Neutrophil (primary cell): ENCODE measurements around the gene PAQR7.

Experiments
- H3K27ac ChIP-seq: fragments of 200-600 bp; sonication (generic); 2 replicates; pipeline ENCODE4 v1.5.1; 2016; ENCODE audit warnings: mild to moderate bottlenecking, moderate library complexity
- H3K27me3 ChIP-seq: fragments of 200-600 bp; sonication (generic); 2 replicates; pipeline ENCODE4 v1.6.0; 2016; ENCODE audit warnings: mild to moderate bottlenecking
- H3K36me3 ChIP-seq: fragments of 200-600 bp; sonication (generic); 2 replicates; pipeline ENCODE4 v1.5.1; 2017
- H3K4me1 ChIP-seq, 2 experiments: fragments of 200-600 bp in 1 of 2; sonication (generic) in 1 of 2; 1 replicate in 1 of 2; 2 replicates in 1 of 2; pipeline versions ENCODE4 v1.5.1 to v1.6.1; 2013 to 2016; ENCODE audit warnings: low read depth in 1 of 2, low read length in 1 of 2, mild to moderate bottlenecking in 1 of 2, moderate library complexity in 1 of 2; ENCODE audit not compliant: control insufficient read depth in 1 of 2, insufficient read depth in 1 of 2
- H3K4me3 ChIP-seq, 2 experiments: fragments of 200-600 bp in 1 of 2; sonication (generic) in 1 of 2; 1 replicate in 1 of 2; 2 replicates in 1 of 2; pipeline ENCODE4 v1.5.1; 2013 to 2016; ENCODE audit warnings: low read depth in 1 of 2, low read length in 1 of 2, mild to moderate bottlenecking in 1 of 2, moderate library complexity in 1 of 2
- H3K9me3 ChIP-seq: fragments of 200-600 bp; sonication (generic); 2 replicates; pipeline ENCODE4 v1.5.1; 2016
- CTCF ChIP-seq: fragments of 200-600 bp; sonication (generic); IDR thresholded peaks from 2 replicates; pipeline ENCODE4 v1.5.1; 2016; ENCODE audit warnings: antibody characterized with exemption

The PAQR7 gene

GRCh38 chr1:25876693-25877077 is 1.2 kb upstream of the PAQR7 start:
- Histone ChIP-seq H3K4me1 (peaks cover 46 to 50% of the 10 kb centered on the region in 2 experiments), H3K36me3 (no peaks in the 10 kb centered on the region), H3K9me3 (no peaks in the 10 kb centered on the region), H3K27me3 (no peaks in the 10 kb centered on the region), H3K4me3 (no peak overlapping the region), H3K27ac (peak overlapping the region; percentile 74)
- no peak for TF ChIP-seq CTCF

- Histone ChIP-seq H3K36me3 (no peaks in the 10 kb centered on the region), H3K4me3 (peak overlapping the region; percentile 65 to 83), H3K9me3 (no peaks in the 10 kb centered on the region), H3K27ac (peak overlapping the region; percentile 74), H3K27me3 (no peaks in the 10 kb centered on the region), H3K4me1 (peaks cover 52 to 56% of the 10 kb centered on the region in 2 experiments)
- no peak for TF ChIP-seq CTCF
Observed at GRCh38 chr1:25875856-25876692, 566 bp upstream of the PAQR7 start.

GRCh38 chr1:25874635-25875153 is 814 bp downstream of the PAQR7 start:
- Histone ChIP-seq H3K9me3 (no peaks in the 10 kb centered on the region), H3K4me3 (peak overlapping the region; percentile 65 to 83), H3K36me3 (no peaks in the 10 kb centered on the region), H3K27me3 (no peaks in the 10 kb centered on the region), H3K27ac (peak overlapping the region; percentile 74), H3K4me1 (peaks cover 61 to 65% of the 10 kb centered on the region in 2 experiments)
- TF ChIP-seq CTCF = no peak

- H3K27ac ChIP-seq = no peak overlapping the region
- no peak for TF ChIP-seq CTCF
- H3K36me3 ChIP-seq = no peaks in the 10 kb centered on the region
- peaks cover 61 to 65% of the 10 kb centered on the region in 2 experiments for H3K4me1 ChIP-seq
- no peaks in the 10 kb centered on the region for H3K27me3 ChIP-seq
- no peaks in the 10 kb centered on the region for H3K9me3 ChIP-seq
- H3K4me3 ChIP-seq = peak overlapping the region; percentile 65 to 83
Observed at GRCh38 chr1:25874209-25874608, 1.3 kb downstream of the PAQR7 start.

- Histone ChIP-seq H3K36me3 (no peaks in the 10 kb centered on the region), H3K4me1 (peaks cover 61 to 65% of the 10 kb centered on the region in 2 experiments), H3K4me3 (no peak overlapping the region), H3K27ac (peak overlapping the region; percentile 15), H3K27me3 (no peaks in the 10 kb centered on the region), H3K9me3 (no peaks in the 10 kb centered on the region)
- no peak for TF ChIP-seq CTCF
Observed at GRCh38 chr1:25873120-25873519, 2.4 kb downstream of the PAQR7 start.
